GM21381 (cell line): Measurements from ENCODE around the gene UBA52.
"Not testable (repeated sequence)": the region's sequence is repeated elsewhere in the genome, so short reads cannot be mapped to it uniquely, and the experiment has no call there.

ENCODE experiments used
- ATAC-seq: cut with Tn5 transposase; IDR thresholded peaks from one replicate; pipeline ENCODE4 v1.9.1; 2021; ENCODE audit warnings: mild to moderate bottlenecking, moderate library complexity; ENCODE audit not compliant: unreplicated experiment

UBA52 gene

GRCh38 chr19:18571564-18572344 lies at the start of gene UBA52:
UBA52 (plus strand) TSS chr19:18571857; CDS start chr19:18573301, 1,444 bp downstream.
- ATAC-seq: peak; percentile 87

GRCh38 chr19:18522124-18522861 lies 49.4 kb upstream of the UBA52 start:
- peak; percentile 85 for ATAC-seq

GRCh38 chr19:18522862-18523440 lies 48.7 kb upstream of the UBA52 start:
- ATAC-seq: not testable (repeated sequence)

GRCh38 chr19:18523841-18524240 lies 47.8 kb upstream of the UBA52 start:
- ATAC-seq: no peak

GRCh38 chr19:18526316-18526715 lies 45.3 kb upstream of the UBA52 start:
- ATAC-seq: no peak

- no peak for ATAC-seq
These were observed 41.9 kb upstream of the UBA52 start for GRCh38 chr19:18529782-18530181.

GRCh38 chr19:18531485-18531884 lies 40.2 kb upstream of the UBA52 start:
- no peak for ATAC-seq

GRCh38 chr19:18532168-18532890 lies 39.3 kb upstream of the UBA52 start:
- ATAC-seq: no peak

- no peak for ATAC-seq
These were observed 38.6 kb upstream of the UBA52 start for GRCh38 chr19:18533058-18533457.

- ATAC-seq: no peak
These were observed 35.2 kb upstream of the UBA52 start for GRCh38 chr19:18536475-18536874.

- no peak for ATAC-seq
These were observed 34.2 kb upstream of the UBA52 start for GRCh38 chr19:18537431-18537830.

- no peak for ATAC-seq
These were observed 33.5 kb upstream of the UBA52 start for GRCh38 chr19:18538115-18538514.

GRCh38 chr19:18539372-18539771 lies 32.3 kb upstream of the UBA52 start:
- ATAC-seq: no peak

- not testable (repeated sequence) for ATAC-seq
These were observed 31.5 kb upstream of the UBA52 start for GRCh38 chr19:18540200-18540599.

GRCh38 chr19:18541258-18541991 lies 30.2 kb upstream of the UBA52 start:
- no peak for ATAC-seq

GRCh38 chr19:18541992-18542940 lies 29.4 kb upstream of the UBA52 start:
- no peak for ATAC-seq

- peak; percentile 88 for ATAC-seq
These were observed 28.5 kb upstream of the UBA52 start, which contains the start of gene FKBP8 for GRCh38 chr19:18542941-18543813. FKBP8 (minus strand) TSS chr19:18543573; CDS start chr19:18541970, 1,603 bp downstream.

GRCh38 chr19:18543814-18544475 lies 27.7 kb upstream of the UBA52 start:
- peak; percentile 56 for ATAC-seq
